ENCODE data around the gene POFUT2.

The POFUT2 gene

DNA sequence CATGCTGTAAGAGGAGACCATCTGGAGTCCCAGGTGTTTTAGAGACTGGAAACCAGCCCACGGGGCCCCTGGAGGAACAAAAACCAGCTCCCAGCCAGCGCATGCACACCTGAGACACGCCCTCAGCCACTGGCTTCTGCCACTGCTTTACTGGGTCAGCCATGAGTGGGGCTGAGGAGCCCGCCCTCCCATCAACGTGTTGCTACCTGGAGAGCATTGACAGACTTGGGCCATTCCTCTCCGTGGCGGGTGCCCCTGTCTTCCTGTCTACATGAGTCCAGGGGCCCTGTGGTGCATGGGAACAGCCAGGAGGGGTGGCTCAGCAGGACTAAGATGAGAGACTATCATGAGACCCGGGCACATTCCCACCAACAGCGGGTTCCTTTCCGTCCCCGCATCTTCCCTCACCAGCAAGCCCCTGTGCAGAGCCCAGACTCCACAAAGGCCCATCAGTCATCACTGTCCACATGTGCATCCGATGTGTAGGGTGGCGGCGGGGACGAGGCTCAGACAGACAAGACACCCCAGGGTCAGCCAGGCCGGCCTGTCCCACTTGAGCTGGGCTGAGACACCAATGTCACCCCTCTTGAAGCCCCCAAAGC, 45.4 kb upstream of the POFUT2 start:
- no peaks in the 10 kb centered on the region for H3K79me2 ChIP-seq (ENCODE audit: insufficient read depth, low read depth)
- TF ChIP-seq CTCF (conservative IDR thresholded peaks at IDR 0.05; ENCODE audit: low read depth, low read length): no peak
- peaks cover 79% of the 10 kb centered on the region for H3K27me3 ChIP-seq (ENCODE audit: insufficient read depth, low read depth)
- H3K27ac ChIP-seq: no peak overlapping the region
- no peak overlapping the region for H3K4me3 ChIP-seq (IDR thresholded peaks at IDR 0.05; ENCODE audit: insufficient read depth, low read depth, low read length)
- H3K4me1 ChIP-seq (ENCODE audit: low read depth, poor library complexity, severe bottlenecking): no peaks in the 10 kb centered on the region
- H3K4me2 ChIP-seq: no peak overlapping the region
- no peaks in the 10 kb centered on the region for H4K20me1 ChIP-seq (ENCODE audit: insufficient read depth)
- H3K36me3 ChIP-seq (ENCODE audit: insufficient read depth): no peaks in the 10 kb centered on the region
- H3K9ac ChIP-seq: no peak overlapping the region
- no peak overlapping the region for H2AFZ ChIP-seq (ENCODE audit: low read depth)

DNA sequence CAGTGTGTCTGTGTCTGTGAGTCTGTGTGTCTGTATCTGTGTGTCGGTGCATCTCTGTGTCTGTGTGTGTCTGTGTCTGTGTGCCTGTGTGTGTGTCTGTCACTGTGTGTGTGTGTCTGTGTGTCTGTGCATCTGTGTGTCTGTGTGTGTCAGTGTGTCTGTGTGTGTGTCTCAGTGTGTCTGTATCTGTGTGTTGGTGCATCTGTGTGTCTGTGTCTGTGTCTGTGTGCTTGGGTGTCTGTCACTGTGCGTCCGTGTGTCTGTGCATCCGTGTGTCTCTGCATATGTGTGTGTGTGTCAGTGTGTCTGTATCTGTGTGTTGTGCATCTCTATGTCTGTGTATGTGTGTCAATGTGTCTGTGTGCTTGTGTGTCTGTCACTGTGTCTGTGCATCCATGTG, 44.7 kb upstream of the POFUT2 start:
- H3K9ac ChIP-seq: no peak overlapping the region
- no peak overlapping the region for H3K27ac ChIP-seq
- no peaks in the 10 kb centered on the region for H3K36me3 ChIP-seq (ENCODE audit: insufficient read depth)
- TF ChIP-seq CTCF (conservative IDR thresholded peaks at IDR 0.05; ENCODE audit: low read depth, low read length): no peak
- H4K20me1 ChIP-seq (ENCODE audit: insufficient read depth): no peaks in the 10 kb centered on the region
- no peaks in the 10 kb centered on the region for H3K79me2 ChIP-seq (ENCODE audit: insufficient read depth, low read depth)
- no peak overlapping the region for H3K4me3 ChIP-seq (IDR thresholded peaks at IDR 0.05; ENCODE audit: insufficient read depth, low read depth, low read length)
- H3K4me2 ChIP-seq: no peak overlapping the region
- peaks cover 77% of the 10 kb centered on the region for H3K27me3 ChIP-seq (ENCODE audit: insufficient read depth, low read depth)
- H3K4me1 ChIP-seq (ENCODE audit: low read depth, poor library complexity, severe bottlenecking): no peaks in the 10 kb centered on the region
- no peak overlapping the region for H2AFZ ChIP-seq (ENCODE audit: low read depth)

DNA sequence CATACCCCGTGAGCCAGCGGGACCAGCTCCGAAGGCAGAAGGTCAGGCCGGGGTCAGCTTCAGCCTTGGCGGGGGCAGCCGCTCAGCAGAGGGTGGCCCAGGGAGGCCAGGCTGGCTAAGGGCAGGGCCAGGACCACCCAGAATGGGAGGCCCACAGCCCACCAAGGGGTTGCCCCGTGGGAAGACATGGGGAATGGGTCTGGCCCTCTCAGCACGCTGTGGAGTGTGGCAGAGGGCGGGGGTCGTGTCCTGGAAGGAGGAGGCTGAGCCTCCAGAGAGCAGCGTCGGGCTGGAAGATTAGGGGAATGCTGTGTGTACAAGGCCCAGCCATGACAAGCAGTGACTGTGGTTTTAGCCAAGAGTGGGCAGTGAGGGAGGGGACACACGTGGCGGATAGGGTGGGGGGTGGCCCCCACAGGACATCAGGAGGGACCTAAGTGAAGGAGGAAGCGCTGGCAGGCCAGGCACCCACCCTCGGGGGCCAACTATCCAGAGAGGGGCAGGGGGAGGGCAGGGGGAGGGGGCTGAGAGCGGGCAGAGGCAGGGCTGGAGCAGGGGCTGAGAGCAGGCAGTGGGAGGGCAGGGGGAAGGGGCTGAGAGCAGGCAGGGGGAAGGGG, 43.9 kb upstream of the POFUT2 start:
- peaks cover 77% of the 10 kb centered on the region for H3K27me3 ChIP-seq (ENCODE audit: insufficient read depth, low read depth)
- no peaks in the 10 kb centered on the region for H4K20me1 ChIP-seq (ENCODE audit: insufficient read depth)
- H2AFZ ChIP-seq (ENCODE audit: low read depth): no peak overlapping the region
- no peaks in the 10 kb centered on the region for H3K36me3 ChIP-seq (ENCODE audit: insufficient read depth)
- no peak for TF ChIP-seq CTCF (conservative IDR thresholded peaks at IDR 0.05; ENCODE audit: low read depth, low read length)
- H3K4me2 ChIP-seq: no peak overlapping the region
- H3K79me2 ChIP-seq (ENCODE audit: insufficient read depth, low read depth): no peaks in the 10 kb centered on the region
- H3K4me1 ChIP-seq (ENCODE audit: low read depth, poor library complexity, severe bottlenecking): no peaks in the 10 kb centered on the region
- H3K27ac ChIP-seq: no peak overlapping the region
- no peak overlapping the region for H3K9ac ChIP-seq
- no peak overlapping the region for H3K4me3 ChIP-seq (IDR thresholded peaks at IDR 0.05; ENCODE audit: insufficient read depth, low read depth, low read length)

GRCh38 chr21:45330851-45331261, 43.2 kb upstream of the POFUT2 start:
- Histone ChIP-seq H3K4me2 (no peak overlapping the region), H3K27me3 (ENCODE audit: insufficient read depth, low read depth) (peaks cover 81% of the 10 kb centered on the region), H3K79me2 (ENCODE audit: insufficient read depth, low read depth) (no peaks in the 10 kb centered on the region), H2AFZ (ENCODE audit: low read depth) (no peak overlapping the region), H3K4me1 (ENCODE audit: low read depth, poor library complexity, severe bottlenecking) (no peaks in the 10 kb centered on the region), H3K4me3 (IDR thresholded peaks at IDR 0.05; ENCODE audit: insufficient read depth, low read depth, low read length) (no peak overlapping the region), H3K36me3 (ENCODE audit: insufficient read depth) (no peaks in the 10 kb centered on the region), H3K27ac (no peak overlapping the region), H4K20me1 (ENCODE audit: insufficient read depth) (no peaks in the 10 kb centered on the region), H3K9ac (no peak overlapping the region)
- no peak for TF ChIP-seq CTCF (conservative IDR thresholded peaks at IDR 0.05; ENCODE audit: low read depth, low read length)
